Nephron progenitor cell (in vitro differentiated cells): ENCODE measurements around the gene FASTKD1.
"Not testable (repeated sequence)": the region's sequence is repeated elsewhere in the genome, so short reads cannot be mapped to it uniquely, and the experiment has no call there.

Source experiments
- DNase-seq: peaks from one replicate; pipeline ENCODE4 v3.0.0; 2021
- H3K27ac Mint-ChIP-seq: 2 replicates; pipeline ENCODE4 v1.8.0; 2021; ENCODE audit warnings: mild to moderate bottlenecking, moderate library complexity, mixed read lengths
- H3K27me3 Mint-ChIP-seq: 2 replicates; pipeline ENCODE4 v1.8.0; 2021; ENCODE audit warnings: mild to moderate bottlenecking, low read depth, mixed read lengths; ENCODE audit not compliant: poor library complexity
- H3K36me3 Mint-ChIP-seq: 2 replicates; pipeline ENCODE4 v1.8.0; 2021; ENCODE audit warnings: low read depth, mixed read lengths
- H3K4me1 Mint-ChIP-seq: 2 replicates; pipeline ENCODE4 v1.8.0; 2021; ENCODE audit warnings: mixed read lengths
- H3K4me3 Mint-ChIP-seq: 2 replicates; pipeline ENCODE4 v1.8.0; 2021; ENCODE audit warnings: mild to moderate bottlenecking, moderate library complexity, mixed read lengths
- H3K9me3 Mint-ChIP-seq: 2 replicates; pipeline ENCODE4 v1.8.0; 2021; ENCODE audit warnings: mild to moderate bottlenecking, moderate library complexity, mixed read lengths
- TF ChIP-seq, protein P1 (sequence below): fragments of 200-600 bp; sonication (generic); IDR thresholded peaks from 2 replicates; pipeline ENCODE4 v1.5.0; 2021; ENCODE audit warnings: antibody characterized with exemption

FASTKD1 gene

DNA sequence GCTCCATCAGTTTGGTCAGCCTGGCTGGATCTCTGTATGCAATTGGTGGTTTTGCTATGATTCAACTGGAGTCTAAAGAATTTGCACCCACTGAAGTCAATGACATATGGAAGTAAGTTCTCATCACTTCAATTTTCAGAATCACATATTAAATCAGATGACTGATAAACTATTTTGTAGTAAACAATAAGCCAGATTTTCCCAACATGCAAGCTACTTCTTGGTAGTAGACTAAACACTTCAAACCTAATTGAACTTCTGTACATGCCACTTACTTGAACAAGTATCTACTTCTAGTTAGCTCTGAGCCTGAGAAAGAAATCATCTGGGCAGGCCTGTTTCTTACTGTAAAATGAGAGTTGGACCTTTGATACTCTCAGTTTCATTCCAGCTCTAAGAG, 52.8 kb downstream of the FASTKD1 start:
- no peaks in the 10 kb centered on the region for H3K9me3 Mint-ChIP-seq
- no peak for DNase-seq
- H3K36me3 Mint-ChIP-seq, result no peaks in the 10 kb centered on the region
- peaks cover 5% of the 10 kb centered on the region for H3K4me1 Mint-ChIP-seq
- TF ChIP-seq, protein P1, sequence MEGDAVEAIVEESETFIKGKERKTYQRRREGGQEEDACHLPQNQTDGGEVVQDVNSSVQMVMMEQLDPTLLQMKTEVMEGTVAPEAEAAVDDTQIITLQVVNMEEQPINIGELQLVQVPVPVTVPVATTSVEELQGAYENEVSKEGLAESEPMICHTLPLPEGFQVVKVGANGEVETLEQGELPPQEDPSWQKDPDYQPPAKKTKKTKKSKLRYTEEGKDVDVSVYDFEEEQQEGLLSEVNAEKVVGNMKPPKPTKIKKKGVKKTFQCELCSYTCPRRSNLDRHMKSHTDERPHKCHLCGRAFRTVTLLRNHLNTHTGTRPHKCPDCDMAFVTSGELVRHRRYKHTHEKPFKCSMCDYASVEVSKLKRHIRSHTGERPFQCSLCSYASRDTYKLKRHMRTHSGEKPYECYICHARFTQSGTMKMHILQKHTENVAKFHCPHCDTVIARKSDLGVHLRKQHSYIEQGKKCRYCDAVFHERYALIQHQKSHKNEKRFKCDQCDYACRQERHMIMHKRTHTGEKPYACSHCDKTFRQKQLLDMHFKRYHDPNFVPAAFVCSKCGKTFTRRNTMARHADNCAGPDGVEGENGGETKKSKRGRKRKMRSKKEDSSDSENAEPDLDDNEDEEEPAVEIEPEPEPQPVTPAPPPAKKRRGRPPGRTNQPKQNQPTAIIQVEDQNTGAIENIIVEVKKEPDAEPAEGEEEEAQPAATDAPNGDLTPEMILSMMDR, result no peak
- H3K27me3 Mint-ChIP-seq, result peaks cover 3% of the 10 kb centered on the region
- H3K4me3 Mint-ChIP-seq, result no peak overlapping the region
- H3K27ac Mint-ChIP-seq, result no peak overlapping the region

DNA sequence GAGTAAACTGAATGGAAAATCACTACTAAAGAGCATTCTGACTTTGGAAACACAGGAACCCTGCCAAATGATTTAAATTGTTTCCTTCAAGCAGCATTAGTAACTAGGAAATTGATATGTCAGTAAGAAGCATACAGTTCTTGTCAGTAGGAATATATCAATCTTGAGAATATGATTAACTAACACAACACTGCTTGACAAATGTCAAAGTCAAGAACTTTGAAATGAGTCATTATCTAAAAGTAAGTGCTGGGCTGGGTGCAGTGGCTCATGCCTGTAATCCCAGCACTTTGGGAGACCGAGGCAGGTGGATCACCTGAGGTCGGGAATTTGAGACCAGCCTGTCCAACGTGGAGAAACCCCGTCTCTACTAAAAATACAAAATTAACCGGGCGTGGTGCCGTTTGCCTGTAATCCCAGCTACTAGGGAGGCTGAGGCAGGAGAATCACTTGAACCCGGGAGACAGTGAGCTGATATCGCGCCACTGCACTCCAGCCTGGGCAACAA, 57.1 kb downstream of the FASTKD1 start:
- not testable (repeated sequence) for H3K27ac Mint-ChIP-seq, H3K27me3 Mint-ChIP-seq, H3K4me1 Mint-ChIP-seq, H3K4me3 Mint-ChIP-seq, H3K36me3 Mint-ChIP-seq, H3K9me3 Mint-ChIP-seq, DNase-seq

DNA sequence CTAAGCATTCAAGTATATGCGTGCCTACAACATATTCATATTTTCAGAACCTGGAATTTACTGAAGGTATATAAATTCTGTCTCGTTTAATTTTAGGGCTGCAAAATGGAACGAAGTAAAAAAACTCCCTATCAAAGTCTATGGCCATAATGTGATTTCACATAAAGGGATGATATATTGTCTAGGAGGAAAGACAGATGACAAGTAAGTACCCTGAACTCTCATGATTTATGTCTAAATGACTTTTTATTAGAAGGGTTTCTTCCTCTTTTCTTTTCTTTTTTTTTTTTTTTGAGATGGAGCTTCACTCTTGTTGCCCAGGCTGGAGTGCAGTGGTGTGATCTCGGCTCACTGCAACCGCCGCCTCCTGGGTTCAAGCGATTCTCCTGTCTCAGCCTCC, 58.9 kb downstream of the FASTKD1 start:
- H3K27ac Mint-ChIP-seq, DNase-seq, H3K36me3 Mint-ChIP-seq, H3K27me3 Mint-ChIP-seq, H3K4me1 Mint-ChIP-seq, H3K9me3 Mint-ChIP-seq, H3K4me3 Mint-ChIP-seq: not testable (repeated sequence)

DNA sequence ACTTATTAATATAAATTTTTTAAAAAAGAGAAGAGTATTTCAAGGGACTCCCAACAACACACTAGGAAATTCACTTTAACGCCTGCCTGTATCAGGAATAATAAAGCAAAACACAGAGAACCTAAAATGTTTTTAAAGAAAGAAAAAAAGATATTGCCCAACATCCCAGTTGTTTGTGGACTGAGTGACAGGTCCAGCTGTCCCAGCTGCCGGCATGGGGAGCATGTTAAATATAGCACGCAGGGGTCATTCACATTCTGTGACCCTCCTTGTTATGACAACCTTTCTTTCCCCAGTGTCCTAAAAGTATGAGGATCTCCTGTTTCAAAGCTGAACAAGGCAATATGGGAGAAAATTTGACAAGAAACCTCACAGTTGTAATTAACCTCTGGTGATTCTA, 59.7 kb downstream of the FASTKD1 start:
- Mint-ChIP-seq H3K27ac (no peak overlapping the region), H3K4me3 (no peak overlapping the region), H3K4me1 (peaks cover 10% of the 10 kb centered on the region), H3K9me3 (no peaks in the 10 kb centered on the region), H3K36me3 (no peaks in the 10 kb centered on the region), H3K27me3 (no peaks in the 10 kb centered on the region)
- no peak for DNase-seq
- TF ChIP-seq, protein P1, result no peak

DNA sequence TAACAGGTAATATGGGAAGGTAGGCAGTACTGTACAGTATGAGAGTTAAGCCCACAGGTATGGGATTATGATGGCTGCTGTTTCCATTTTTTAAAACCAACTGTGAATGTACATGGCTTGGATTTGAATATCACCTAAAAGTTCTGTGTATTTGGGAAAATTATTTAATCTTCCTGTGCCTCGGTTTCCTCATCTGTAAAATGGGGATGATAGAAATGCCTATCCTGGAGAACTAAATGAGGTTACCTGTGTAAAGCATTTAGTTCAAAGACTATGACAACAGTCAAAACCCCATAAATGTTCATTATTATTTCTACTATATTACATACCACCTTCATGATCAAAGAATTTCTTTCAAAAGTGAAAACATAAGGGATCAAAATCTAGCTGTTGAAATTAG, 60.6 kb downstream of the FASTKD1 start:
- Mint-ChIP-seq H3K4me3 (no peak overlapping the region), H3K27ac (no peak overlapping the region), H3K36me3 (peaks cover 1% of the 10 kb centered on the region), H3K9me3 (no peaks in the 10 kb centered on the region), H3K27me3 (no peaks in the 10 kb centered on the region), H3K4me1 (peaks cover 10% of the 10 kb centered on the region)
- no peak for DNase-seq
- TF ChIP-seq, protein P1, result no peak

DNA sequence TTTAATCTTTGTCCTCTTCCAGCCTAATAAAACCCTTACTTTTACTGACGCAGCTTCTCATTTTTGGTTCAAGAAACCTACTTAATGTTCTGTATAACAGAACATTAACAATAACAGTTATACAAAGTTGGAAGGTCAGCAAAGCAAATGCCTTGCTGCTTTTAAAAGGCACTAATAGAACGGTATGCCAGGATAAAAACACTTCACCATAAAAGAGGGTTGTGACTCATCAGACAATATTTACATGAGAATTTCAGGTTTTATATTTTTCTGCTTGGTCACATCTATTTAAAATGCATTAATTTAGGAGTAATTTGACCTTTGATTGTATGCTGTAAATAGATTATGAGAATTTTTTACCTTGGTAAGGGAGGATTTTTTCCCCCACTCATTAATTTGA, 61.1 kb downstream of the FASTKD1 start:
- peaks cover 10% of the 10 kb centered on the region for H3K4me1 Mint-ChIP-seq
- DNase-seq, result no peak
- peaks cover 1% of the 10 kb centered on the region for H3K9me3 Mint-ChIP-seq

DNA sequence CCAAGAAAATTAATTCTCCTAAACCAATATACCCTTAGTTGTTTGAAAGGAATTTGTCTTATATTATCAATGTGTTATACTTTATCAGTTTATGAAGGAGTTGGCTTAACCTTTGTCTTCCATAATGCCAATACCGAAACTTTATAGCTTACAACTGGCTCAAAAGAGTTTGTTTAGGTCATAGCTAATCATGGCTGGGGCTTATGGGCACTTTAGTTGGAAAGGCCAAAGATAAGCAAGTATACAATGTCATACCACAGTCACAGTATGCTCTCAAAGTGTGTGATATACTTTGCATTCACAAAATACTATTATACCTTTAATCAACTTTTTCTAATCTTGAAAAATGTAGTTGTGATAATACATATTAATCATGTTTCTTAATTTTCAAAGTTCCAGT, 61.8 kb downstream of the FASTKD1 start:
- no peak for DNase-seq
- Mint-ChIP-seq H3K9me3 (peaks cover 8% of the 10 kb centered on the region), H3K27me3 (no peaks in the 10 kb centered on the region), H3K4me3 (no peak overlapping the region), H3K27ac (no peak overlapping the region), H3K36me3 (peaks cover 14% of the 10 kb centered on the region), H3K4me1 (peaks cover 10% of the 10 kb centered on the region)
- TF ChIP-seq, protein P1, result no peak

More for the DNA sequence above, 61.1 kb downstream of the FASTKD1 start:
- TF ChIP-seq, protein P1, result no peak
- Mint-ChIP-seq H3K27me3 (no peaks in the 10 kb centered on the region), H3K4me3 (no peak overlapping the region), H3K36me3 (peaks cover 7% of the 10 kb centered on the region), H3K27ac (no peak overlapping the region)
